K562 (cell line): ENCODE data around the gene ARID3C. TPM values are rescaled to one million over a fixed set of nuclear protein-coding genes. Genes with fewer than 3 reads are reported as not detected.

ENCODE experiments used
- ARID4B ChIP-seq: sonication (generic); formaldehyde crosslinking; IDR thresholded peaks from 2 replicates; pipeline ENCODE4 v1.8.0; 2022; ENCODE audit warnings: mild to moderate bottlenecking, missing genetic modification reagents
- ERF ChIP-seq: fragments of 450-650 bp; formaldehyde crosslinking; IDR thresholded peaks from 2 replicates; pipeline ENCODE4 v1.4.0; 2020; ENCODE audit warnings: mild to moderate bottlenecking, mixed read lengths
- MGA ChIP-seq: fragments of 450-650 bp; IDR thresholded peaks from 2 replicates; pipeline ENCODE4 v1.6.1; 2016; ENCODE audit warnings: mild to moderate bottlenecking, moderate library complexity
- PHF8 ChIP-seq: fragments of 200-600 bp; sonication (generic); IDR thresholded peaks from 2 replicates; pipeline ENCODE4 v1.6.1; 2012; ENCODE audit warnings: mixed run types, mild to moderate bottlenecking, inconsistent platforms, low read length, moderate library complexity, borderline replicate concordance
- SRSF9 ChIP-seq: fragments of 200-400 bp; formaldehyde crosslinking; IDR thresholded peaks from 2 replicates; pipeline ENCODE4 v1.6.1; 2017; ENCODE audit warnings: low read depth, low read length, borderline replicate concordance
- TEAD2 ChIP-seq: fragments of 450-650 bp; IDR thresholded peaks from 2 replicates; pipeline ENCODE4 v1.6.1; 2016; ENCODE audit warnings: missing genetic modification characterization, control low read depth, missing compliant biosample characterization
- VEZF1 ChIP-seq: fragments of 200-800 bp; sonication (Bioruptor generic); IDR thresholded peaks from 2 replicates; pipeline ENCODE4 v1.6.1; 2017; ENCODE audit warnings: missing genetic modification characterization, missing compliant biosample characterization
- ZNF41 ChIP-seq: fragments of 250-450 bp; sonication (Bioruptor Pico); conservative IDR thresholded peaks from 2 replicates; pipeline ENCODE4 v1.4.0; 2020; ENCODE audit warnings: mild to moderate bottlenecking
- polyA plus RNA-seq, 8 experiments: library from polyadenylated mRNA; depleted of rRNA in 4 of 8; stranded (reverse) in 5 of 8; unstranded in 3 of 8; fragments of >200 nt; fragmentation: Nextera tagmentation in 2 of 8; fragmentation: Illumina TruSeq in 1 of 8; extraction: Ambion mirVana in 2 of 8; extraction: Trizol in 1 of 8; gene quantifications; 2 replicates each; pipeline versions ENCODE4 v1.2.1 to v1.2.3, GENCODE V29; 2011 to 2014; ENCODE audit warnings: inconsistent platforms in 1 of 8, missing spikeins in 1 of 8
- total RNA-seq, 7 experiments: library from RNA; depleted of rRNA in 6 of 7; stranded (reverse); fragments of >200 nt in 6 of 7; fragmentation: Illumina TruSeq in 2 of 7; extraction: Trizol in 2 of 7; gene quantifications; 2 replicates each; pipeline versions ENCODE4 v1.2.1 to v1.2.3, GENCODE V29; 2011 to 2021; ENCODE audit warnings: low replicate concordance in 1 of 7

The ARID3C gene
- total and polyA plus RNA-seq, 9 of the 15 experiments (the other 6 are each of a cell fraction or from before 2014, with no cell fraction given), result not detected

- TF ChIP-seq ARID4B (peak; percentile 60; the same call in 1 of the 2 replicates), TEAD2 (tag) (no peak), ZNF41 (CRISPR knock-in tag) (no peak), SRSF9 (no peak), MGA (0 out of 2 replicates have a peak, but pooled peaks have one; percentile 15), VEZF1 (CRISPR knock-in tag) (peak; percentile 56), PHF8 (peak; percentile 94), ERF (peak; percentile 26; the same call in 1 of the 2 replicates)
Observed at GRCh38 chr9:34611811-34612787, 16.8 kb downstream of the ARID3C start, which contains the start of gene RPP25L (continued).
